Retinal pigment epithelial cell (primary cell): ENCODE results near the gene GSDMA.

Source experiments
- DNase-seq: peaks from one replicate; pipeline ENCODE4 v3.0.0-alpha.2; 2010; ENCODE audit warnings: low read depth
- H3K4me3 ChIP-seq: 2 replicates; pipeline ENCODE4 v1.5.1; 2011; ENCODE audit warnings: mild to moderate bottlenecking, low read length, control low read depth, moderate library complexity
- TF ChIP-seq, protein P1 (sequence below): conservative IDR thresholded peaks from 2 replicates; pipeline ENCODE4 v1.5.1; 2011; ENCODE audit warnings: low read depth, low read length, control low read depth, inconsistent platforms

GSDMA gene

DNA sequence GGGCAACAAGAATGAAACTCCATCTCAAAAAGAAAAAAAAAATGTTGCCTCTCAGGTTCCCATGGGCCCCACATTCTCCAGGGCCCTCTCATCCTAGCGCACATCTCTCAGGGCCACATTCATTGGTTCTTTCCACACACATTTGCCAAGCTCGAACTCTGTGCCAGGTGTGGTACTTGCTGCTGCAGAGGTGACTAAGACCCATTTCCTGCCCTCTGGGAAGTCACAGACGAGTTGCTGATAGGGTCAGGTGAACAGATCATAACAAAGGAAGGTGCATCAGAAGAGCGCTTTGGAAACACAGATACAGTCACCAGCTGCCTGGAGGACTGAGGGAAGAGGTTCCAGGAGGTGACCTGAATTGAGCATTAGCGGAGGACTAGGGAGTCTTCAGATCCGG, 1.0 kb downstream of the GSDMA start:
- no peak for DNase-seq
- no peak overlapping the region for H3K4me3 ChIP-seq
- TF ChIP-seq, protein P1, sequence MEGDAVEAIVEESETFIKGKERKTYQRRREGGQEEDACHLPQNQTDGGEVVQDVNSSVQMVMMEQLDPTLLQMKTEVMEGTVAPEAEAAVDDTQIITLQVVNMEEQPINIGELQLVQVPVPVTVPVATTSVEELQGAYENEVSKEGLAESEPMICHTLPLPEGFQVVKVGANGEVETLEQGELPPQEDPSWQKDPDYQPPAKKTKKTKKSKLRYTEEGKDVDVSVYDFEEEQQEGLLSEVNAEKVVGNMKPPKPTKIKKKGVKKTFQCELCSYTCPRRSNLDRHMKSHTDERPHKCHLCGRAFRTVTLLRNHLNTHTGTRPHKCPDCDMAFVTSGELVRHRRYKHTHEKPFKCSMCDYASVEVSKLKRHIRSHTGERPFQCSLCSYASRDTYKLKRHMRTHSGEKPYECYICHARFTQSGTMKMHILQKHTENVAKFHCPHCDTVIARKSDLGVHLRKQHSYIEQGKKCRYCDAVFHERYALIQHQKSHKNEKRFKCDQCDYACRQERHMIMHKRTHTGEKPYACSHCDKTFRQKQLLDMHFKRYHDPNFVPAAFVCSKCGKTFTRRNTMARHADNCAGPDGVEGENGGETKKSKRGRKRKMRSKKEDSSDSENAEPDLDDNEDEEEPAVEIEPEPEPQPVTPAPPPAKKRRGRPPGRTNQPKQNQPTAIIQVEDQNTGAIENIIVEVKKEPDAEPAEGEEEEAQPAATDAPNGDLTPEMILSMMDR, result no peak

DNA sequence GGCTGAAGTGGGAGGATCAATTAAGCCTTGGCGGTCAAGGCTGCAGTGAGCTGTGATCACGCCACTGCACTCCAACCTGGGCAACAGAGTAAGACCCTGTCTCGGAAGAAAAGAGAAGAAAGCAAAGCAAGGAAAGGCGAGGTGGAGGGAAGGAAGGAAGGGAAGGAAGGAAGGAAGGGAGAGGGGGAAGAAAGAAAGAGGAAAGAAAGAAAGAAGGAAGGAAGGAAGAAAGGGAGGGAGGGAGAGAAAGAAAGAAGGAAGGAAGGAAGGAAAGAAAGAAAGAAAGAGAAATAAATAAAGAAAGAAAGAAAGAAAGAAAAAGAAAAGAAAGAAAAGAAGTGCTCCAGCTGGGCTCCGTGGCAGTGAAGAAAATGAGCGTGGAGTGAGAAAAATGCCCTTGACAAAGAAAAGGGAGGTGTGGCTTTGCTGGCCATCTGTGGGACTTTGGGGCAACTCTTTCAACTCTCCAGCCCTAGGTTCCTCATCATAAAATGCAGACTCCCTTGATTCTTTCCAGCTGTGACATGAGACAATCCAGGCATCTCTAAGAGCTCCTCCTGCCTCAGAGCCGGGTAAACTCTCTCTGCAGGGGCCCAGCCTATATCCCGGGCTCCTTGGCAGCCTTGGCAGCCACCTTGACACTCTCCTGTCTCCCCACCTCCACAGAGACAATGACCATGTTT, 2.4 kb downstream of the GSDMA start:
- TF ChIP-seq, protein P1, result no peak
- no peak for DNase-seq
- H3K4me3 ChIP-seq, result no peak overlapping the region

DNA sequence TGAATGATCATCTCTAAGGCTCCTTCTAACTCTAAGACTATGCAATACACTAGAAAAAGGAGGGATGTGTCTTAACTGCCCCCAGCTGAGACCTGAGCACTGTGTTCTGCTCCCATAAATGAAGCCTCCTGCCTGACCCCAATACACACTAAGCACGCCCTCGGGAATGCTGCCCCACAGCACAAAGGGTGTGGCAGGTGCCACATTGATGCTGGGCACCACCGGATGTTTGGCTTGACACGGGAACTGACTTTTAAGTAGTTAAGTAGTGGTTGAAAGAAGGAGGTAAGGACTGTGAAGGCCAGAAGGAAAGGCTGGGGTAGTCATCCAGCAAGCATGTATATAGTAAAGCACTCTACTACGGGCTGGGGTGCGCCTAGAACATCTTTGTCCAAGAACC, 4.0 kb downstream of the GSDMA start:
- no peak for DNase-seq
- TF ChIP-seq, protein P1, result no peak
- H3K4me3 ChIP-seq, result no peak overlapping the region

DNA sequence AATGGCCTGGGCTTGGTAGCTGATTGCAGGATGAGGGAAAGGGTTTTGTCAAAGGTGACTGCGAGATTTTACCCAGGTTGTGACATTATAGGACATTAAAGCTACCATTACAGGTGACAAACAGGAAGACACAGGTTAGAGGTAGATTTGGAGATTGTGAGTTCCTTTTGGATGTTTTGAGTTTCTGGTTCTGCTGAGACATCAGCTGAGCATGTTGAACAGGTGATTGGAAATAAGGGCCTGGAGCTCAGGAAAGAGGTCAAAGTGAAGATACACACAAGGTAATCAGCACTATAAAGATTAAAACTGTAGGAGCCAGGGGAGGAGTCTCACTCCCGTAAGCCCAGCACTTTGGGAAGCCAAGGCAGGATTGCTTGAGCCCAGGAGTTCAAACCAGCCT, 6.0 kb downstream of the GSDMA start:
- no peak for DNase-seq
- H3K4me3 ChIP-seq, result no peak overlapping the region
- TF ChIP-seq, protein P1, result no peak

DNA sequence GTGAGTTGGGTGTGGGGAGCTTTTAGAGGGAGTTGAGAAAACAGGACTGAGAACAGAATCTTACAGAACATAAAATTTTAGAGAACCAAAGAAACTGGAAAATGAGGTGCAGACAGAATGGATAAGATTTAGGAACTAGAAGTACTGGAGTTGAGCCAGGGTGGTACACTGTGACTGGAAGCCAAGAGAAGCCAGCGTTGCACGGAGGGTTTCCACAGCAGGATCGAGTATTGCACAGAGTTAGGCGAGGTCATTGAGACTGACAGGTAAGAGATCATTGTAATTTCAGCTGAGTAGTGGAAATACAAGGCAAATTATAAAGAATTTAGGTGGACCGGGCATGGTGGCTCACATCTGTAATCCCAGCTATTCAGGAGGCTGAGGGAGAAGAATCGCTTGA, 6.6 kb downstream of the GSDMA start:
- no peak for DNase-seq
- no peak overlapping the region for H3K4me3 ChIP-seq
- TF ChIP-seq, protein P1, result no peak

DNA sequence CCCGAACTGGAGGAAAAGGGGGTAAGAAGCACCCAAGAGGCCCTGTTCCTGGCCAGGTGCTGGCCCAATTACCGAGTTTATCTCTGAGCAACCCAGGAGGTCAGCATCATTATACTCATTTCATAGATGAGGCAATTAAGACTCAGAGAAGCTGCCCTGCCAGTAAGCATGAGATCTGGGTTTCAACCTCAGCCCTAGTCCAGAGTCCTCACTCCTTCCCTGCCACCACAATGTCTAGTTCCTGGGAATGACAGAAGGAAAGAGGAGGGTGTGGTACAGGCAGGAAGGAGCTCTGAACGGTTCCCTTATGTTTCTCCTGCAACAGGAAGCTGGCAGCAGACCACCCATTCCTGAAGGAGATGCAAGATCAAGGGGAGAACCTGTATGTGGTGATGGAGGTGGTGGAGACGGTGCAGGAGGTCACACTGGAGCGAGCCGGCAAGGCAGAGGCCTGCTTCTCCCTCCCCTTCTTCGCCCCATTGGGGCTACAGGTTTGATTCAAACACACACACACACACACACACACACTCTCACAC, 7.4 kb downstream of the GSDMA start:
- no peak for DNase-seq
- TF ChIP-seq, protein P1, result no peak
- no peak overlapping the region for H3K4me3 ChIP-seq

DNA sequence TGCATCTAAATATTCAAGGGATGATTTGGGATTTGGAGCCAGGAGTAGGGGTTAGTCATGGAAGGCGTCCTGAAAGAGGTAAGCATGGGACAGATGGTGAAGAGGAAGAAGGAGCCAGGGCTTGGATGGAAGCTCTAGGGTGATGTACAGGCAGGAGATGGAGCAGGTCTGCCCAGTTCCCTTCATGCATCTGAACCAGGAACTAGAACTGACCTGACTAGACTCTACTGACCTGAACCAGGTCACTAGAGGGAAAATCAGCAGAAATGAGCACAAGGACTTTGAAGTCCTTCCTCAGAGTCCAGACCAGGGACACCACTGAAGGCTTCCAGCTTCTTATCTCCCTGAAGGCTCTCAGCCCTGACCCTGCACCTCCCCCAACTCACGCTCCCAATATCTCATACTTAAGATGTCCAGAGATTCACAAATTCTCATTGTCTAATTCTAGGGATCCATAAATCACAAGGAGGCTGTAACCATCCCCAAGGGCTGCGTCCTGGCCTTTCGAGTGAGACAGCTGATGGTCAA, 8.3 kb downstream of the GSDMA start:
- no peak for DNase-seq
- TF ChIP-seq, protein P1, result no peak
- no peak overlapping the region for H3K4me3 ChIP-seq
